GM18520 (cell line): ENCODE measurements around the gene SVIL.
"Not testable (repeated sequence)": the region's sequence is repeated elsewhere in the genome, so short reads cannot be mapped to it uniquely, and the experiment has no call there.

Experiments used
- ATAC-seq: cut with Tn5 transposase; IDR thresholded peaks from one replicate; pipeline ENCODE4 v1.9.1; 2021; ENCODE audit not compliant: unreplicated experiment

Gene SVIL

DNA sequence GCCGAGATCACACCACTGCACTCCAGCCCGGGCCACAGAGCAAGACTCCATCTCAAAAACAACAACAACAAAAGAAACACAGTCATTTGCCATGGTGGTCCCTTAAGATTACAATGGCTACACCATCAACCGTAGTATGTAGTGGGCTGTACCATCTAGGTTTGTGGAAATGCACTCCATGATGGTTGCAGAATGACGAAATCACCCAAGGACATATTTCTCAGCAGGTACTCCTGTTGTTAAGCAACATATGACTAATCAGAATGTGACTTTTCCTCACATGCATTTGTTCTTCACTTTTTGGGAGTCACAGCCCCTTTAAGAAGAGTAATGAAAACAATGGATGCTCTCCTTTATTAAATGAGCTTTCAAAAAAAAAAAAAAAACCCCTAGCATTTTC, 11.0 kb downstream of the SVIL start:
- ATAC-seq: no peak

DNA sequence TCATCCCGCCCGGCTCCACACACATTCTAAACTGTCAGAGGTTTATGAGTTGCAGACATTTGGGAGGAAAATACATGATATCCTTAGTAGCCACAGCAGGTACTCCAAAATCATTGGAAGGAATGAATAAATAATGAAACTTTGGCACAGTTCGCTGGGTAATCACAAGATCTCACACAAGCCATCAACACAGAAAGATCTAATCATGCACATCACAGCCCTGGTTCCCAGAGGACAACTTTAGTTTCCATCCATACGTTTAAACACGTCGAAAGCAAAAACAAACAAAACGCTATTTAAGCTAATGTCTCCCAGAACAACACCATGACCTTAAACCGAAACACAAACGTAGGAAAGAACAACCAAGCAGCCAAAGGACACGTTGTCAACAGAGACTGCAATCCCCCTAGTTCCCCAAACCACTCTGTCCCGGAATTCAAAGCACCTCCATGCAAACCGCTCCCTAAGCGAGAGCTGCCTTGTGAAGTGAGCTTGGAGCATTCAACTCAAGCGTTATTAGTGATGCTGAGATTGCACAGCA, 12.3 kb downstream of the SVIL start:
- ATAC-seq: no peak

DNA sequence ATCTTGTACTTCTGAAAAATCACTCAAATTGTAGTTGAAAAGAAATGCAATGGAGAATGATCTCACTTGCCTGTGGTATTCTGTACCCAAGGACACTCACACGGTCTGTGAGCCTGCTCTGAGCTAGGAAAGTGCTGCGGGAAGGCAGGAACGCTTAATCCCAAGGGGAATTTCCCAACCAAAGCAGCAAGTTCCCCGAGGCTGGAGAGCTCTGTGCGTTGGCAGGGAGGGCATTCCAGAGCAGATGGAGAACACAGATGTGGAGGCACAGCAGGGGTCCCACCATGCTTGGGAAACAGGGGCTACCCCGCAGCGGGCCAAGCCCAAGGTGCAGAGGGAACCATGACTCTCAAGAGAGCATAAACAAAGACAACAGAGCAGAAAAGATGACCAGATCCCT, 13.6 kb downstream of the SVIL start:
- ATAC-seq: no peak

DNA sequence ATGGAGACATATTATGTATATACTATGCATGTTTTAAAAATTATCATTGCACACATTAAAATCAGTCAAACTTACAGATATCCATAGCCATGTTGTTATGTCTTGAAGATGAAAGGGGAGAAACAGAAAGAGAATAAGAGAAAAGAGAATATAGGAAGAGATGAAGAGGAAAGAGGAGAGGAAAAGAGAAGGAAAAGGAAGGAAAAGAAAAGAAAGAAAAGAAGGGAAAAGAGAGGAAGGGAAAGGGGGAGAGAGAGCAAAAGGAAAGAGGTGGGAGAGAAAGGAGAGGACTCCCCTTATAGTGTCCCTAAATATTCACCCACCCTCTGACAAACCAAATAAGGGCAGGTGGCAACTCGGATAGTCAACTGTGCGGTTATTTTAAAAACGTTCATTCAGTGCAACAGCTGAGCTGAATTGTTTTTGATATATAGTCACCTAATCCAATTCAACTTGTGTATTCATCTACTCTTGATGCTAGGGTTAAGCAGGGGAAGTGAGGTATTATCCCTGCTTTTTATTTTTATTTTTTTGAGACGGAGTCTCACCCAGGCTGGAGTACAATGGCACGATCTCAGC, 14.6 kb downstream of the SVIL start:
- no peak for ATAC-seq

DNA sequence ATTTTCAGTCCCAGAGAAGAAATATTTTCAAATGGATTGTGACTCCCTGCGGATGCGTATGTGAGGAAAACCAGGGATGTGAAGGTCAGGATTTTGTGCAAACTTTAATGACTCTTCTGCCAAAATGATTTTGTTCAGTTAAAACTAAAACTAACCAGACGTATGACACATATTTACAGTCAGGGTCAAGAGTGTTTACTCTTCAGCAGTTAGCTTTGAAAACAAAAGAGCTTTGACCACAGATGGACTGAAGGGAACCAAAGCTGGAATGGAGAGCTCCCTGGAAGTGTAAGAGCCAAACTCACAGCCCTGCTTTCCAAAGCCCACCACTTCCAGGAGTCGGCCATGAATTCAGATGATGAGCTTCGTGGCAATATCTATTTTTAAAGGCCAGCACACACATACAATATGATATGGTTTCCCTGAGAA, 15.5 kb downstream of the SVIL start:
- ATAC-seq: no peak

DNA sequence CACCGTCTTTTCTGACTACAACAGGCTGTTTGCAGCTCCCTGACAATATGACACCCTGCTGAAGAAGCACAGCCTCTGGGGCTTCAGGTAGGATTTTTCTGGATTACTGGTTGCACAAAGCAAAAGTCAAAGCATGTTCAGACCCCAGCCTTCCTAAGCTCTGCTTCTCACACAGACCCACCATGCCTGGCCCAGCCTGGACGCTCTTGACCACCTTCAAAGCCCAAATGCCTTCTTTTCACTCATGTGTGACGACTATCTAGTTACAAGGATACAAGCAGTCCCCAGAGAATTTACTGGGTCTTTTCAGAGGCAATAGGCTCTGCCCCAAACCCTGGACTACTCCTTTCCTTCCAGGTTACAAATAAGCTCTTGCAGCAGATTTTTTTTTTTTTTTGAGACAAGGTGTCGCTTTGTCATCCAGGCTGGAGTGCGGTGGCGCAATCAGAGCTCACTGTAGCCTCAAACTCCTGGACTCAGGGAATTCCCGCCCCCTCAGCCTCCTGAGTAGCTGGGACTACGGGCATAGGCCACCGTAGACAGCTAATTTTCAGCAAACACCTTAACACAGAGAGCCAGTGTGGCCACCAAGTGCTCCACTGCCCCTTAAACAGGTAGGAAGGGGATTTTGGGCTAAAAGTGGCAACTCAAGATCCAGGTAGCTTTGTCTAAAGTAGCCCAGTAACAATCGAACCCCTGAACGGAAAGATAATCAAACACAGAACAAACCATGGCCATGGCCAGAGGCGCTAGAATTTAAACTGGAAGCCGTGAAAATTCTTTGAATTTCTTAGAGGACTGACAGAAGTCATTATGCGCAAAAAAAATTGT, 16.2 kb downstream of the SVIL start:
- ATAC-seq: no peak

DNA sequence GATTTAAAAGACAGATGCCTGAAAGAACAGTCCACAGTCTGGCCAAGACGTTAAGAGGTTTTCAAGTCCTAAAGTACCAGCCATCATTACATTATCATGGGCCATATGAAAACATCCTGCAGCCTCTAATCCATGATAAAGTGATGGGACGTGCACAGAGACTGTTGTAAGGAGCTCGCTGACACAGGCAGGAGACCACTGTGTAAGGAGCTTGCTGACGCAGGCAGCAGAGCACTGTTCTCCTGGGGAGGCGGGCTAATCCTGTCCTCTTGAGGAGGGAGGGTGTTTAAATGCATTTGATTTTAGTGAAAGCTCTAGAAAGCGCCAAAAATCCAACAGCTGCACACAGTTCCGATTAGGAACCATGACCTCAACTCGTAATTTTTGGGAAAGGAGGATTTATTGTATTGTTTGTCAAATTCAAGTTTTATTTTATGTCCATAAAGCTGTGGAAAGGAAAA, 16.9 kb downstream of the SVIL start:
- ATAC-seq: no peak

DNA sequence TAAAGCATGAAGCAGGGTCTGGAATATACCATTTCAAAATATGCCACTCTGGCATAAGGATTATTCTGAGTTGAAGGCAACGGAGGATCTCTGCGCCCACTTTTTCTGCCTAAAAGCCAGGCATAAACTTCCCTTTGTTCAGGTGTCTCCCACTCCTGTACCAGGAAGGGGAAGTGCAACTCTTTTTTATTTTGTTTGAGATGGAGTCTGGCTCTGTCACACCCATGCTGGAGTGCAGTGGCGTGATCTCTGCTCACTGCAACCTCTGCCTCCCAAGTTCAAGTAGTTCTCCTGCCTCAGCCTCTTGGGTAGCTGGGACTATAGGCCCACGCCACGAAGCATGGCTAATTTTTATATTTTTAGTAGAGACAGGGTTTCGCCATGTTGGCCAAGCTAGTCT, 18.2 kb downstream of the SVIL start:
- ATAC-seq: no peak

DNA sequence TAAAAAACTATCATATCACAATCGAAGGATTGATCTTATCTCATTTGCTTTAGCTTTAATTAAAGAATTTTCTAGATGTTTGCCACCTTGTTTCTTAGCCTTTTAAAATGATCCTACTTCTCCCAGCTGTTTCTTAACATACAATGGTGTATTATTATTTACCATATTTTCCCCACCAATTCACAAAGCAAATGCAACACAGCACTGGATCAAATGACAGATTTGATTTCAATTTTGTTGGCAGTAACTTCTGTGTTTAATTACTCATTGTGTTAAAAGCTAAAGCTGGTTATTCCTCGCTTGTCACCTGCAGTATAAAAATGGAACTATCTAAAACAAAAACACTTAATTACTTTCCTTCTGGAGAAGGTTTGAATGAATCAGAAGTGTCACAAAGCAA, 19.6 kb downstream of the SVIL start:
- ATAC-seq: no peak

DNA sequence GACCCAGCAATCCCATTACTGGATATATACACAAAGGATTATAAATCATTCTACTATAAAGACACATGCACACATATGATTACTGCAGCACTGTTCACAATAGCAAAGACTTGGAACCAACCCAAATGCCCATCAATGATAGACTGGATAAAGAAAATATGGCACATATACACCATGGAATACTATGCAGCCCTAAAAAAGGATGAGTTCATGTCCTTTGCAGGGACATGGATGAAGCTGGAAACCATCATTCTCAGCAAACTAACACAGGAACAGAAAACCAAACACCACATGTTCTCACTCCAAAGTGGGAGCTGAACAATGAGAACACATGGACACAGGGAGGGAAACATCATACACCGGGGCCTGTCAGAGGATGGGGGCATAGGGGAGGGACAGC, 20.5 kb downstream of the SVIL start:
- not testable (repeated sequence) for ATAC-seq

DNA sequence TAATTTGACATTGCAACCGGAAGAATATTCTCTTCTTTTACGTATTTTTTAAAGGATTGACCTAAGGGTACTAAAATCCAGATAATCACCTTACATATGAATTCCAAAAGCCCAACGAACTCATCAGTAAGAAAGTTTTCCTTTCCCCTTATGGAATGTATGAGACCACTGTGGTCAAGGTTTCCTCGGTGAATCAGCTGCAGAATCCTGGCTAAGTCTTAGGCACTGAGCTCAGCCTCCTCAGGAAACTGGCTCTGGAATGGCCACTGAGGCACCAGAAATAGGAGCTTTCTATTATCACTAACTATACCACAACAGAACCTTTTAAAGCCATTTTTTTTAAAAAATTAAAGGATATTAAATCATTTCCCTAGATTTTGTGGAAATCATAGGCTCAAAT, 21.0 kb downstream of the SVIL start:
- no peak for ATAC-seq

DNA sequence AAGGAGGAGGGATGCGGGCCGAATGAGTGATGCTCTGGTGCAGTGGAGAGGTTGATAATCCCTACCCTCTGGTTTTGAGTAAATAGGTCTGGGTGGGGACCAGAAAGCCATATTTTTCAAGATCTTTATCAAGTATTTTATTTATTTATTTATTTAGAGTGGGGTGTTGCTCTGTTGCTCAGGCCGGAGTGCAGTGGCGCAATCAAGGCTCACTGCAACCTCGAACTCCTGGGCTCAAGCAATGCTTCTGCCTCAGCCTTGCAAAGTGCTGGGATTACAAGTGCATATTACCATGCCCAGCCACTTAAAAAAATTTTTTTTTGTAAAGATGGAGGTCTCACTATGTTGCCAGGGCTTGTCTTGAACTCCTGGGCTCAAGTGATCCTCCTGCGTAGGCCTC, 21.6 kb downstream of the SVIL start:
- no peak for ATAC-seq

DNA sequence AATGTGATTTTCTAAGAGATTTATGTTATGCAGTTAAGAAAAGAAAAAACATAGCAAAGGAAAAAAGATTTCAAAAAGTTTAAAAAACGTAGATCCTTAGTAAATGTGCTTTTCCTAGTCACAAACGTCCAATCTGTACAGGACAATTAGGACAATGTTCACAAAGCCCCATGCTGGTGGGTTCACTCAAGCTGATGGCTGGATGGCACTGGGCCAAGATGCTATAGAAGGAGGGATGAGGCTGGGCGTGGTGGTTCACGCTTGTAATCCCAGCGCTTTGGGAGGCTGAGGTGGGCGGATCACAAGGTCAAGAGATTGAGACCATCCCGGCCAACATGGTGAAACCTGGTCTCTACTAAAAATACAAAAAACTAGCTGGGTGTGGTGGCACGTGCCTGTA, 22.1 kb downstream of the SVIL start:
- ATAC-seq: no peak

DNA sequence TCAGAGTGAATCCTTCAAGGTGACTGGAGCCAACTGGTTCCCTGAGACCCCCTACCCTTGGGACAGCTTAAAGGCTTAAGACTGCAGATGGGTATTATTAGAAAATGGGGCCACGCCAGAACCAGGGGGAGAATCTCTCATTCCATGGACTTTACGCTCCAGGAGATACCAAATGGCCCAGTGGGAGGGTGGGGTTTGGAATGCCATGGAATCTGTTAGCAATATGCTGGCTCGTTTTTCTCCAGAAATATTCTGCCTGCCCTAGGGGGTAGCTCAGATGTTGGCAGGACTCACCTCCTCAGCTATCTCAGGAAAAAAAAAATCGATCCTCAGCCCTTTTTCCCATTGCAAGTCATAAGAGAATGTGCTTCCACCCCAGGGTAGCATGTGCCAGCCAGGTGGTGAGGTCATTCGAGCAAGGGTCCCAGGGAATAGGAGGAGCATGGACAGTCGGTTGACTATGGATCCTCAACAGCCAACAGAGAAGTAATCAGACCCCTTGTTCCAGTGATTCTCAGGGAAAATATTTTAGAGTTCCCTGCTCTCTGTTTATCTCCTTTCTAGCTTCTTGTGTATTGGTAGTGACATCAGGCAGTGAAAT, 22.9 kb downstream of the SVIL start:
- ATAC-seq: no peak

DNA sequence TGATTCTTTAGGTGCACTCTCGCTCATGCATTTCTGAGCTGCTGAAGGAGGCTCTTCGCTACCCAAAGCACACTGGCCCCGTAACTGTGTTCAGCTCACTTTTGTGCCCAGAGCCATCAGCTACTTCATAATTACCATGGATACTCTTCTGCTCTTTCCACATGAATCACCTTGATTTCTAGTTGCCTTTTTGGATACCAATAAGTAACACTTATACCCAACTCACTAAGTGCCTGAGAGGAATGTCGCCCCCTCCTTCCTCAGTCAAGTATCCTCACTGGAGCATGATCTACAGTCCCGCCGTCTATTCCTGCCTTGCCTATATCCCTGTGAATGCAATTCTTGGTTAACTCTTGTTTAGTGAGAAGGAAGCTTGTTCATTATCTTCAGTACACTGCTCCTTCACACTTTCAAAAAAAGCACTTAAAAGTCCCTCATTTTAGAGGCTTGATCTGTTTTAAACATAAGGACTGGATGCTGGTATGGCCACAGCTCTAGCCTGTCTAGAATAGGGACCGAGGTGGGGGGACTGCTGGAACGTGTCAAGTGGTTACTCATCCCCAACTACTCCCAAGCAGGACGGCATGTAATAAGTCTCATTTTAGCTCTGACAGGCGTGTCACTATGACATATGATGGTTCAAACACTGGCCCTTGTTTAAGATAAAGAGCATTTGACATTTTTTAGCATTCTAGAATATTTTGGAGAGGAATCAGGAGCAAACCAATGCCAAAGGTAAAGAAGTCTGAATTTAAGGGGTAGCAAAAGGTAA, 23.7 kb downstream of the SVIL start:
- no peak for ATAC-seq

DNA sequence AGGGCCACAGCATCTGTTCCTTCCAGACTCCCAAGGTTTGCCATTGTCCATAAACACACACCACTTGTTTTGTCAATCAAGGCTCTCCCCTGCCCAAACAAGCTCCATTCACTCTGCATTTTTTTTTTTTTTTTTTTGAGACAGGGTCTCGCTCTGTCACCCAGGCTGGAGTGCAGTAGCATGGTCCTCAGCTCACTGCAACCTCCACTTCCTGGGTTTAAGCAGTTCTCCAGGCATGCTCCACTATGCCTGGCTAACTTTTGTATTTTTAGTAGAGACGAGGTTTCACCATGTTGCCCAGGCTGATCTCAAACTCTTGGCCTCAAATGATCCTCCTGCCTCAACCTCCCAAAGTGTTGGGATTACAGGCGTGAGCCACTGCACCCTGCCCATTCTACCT, 24.4 kb downstream of the SVIL start:
- ATAC-seq: not testable (repeated sequence)

DNA sequence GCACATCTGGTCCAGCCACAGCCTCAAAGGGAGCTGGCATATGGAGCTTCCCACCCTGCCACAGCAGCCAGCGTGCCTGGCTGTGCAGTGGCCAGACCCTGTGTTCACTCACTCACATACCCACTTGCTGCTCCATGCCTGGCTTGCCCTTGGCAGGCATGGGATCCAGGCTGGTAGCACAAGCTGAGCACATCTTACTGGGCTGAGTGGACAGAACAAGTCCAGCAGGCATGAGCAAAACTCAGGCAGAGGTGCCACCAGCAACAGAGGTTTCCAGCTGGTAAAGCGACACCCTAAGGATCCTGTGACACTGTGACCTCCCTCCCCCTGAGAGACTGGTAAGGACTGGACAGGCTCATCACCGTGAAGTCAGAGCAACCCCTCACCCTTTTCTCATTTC, 25.1 kb downstream of the SVIL start:
- ATAC-seq: no peak

DNA sequence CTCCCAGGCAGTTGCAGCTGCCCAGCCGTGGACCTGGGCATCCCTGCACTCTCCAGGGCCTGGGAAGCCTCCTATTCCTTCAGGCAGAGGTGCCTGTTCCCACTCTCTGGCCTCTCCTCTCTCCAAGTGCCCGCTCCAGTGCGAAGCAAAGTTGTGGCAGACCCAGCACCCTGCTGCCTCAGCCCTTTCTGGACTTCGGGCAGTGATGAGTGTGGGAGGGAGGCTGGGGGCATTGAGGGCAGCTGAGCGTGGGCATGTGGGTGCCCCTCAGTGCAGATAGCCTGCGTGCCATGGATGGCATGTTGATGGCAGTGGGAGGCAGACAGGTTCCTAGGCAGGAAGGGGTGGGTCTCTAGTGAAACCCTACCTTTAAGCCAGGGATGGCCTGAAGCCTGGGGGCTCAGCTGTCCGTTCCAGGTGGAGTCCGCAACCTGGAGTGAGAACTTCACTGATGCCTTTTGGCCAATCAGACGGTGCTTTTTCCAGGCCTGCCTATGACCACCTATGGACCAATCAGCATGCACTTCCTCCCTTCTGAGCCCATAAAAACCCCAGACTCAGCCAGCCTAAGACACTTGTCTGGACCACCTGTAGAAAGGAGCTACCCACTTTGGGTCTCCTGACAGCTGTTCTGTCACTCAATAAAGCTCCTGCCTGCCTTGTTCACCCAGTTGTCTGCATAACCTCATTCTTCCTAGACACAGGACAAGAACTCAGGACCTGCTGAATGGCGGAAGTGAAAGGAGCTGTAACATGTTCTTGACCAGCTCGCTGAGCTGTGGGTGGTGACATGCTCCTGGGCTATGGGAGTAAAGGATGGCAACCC, 26.1 kb downstream of the SVIL start:
- no peak for ATAC-seq

DNA sequence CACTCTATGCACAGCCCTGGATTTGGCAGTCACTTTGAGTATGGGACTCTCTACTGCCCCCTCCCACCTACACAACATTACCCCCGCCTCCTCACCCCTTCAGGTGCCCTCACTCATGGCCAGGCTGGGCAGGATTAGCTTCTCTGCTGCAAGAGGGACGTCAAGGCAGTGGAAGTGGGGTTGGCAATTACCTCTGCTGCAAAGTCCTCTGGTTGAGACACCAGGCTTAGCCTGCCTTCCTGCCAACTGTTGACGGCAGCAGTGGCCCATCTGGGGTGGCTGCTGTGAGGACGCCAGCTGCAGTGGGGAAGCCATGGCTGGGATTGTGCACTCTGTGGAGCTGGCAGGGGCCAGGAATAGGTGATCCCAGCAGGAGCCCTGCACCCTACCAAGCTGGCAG, 26.7 kb downstream of the SVIL start:
- ATAC-seq: no peak

DNA sequence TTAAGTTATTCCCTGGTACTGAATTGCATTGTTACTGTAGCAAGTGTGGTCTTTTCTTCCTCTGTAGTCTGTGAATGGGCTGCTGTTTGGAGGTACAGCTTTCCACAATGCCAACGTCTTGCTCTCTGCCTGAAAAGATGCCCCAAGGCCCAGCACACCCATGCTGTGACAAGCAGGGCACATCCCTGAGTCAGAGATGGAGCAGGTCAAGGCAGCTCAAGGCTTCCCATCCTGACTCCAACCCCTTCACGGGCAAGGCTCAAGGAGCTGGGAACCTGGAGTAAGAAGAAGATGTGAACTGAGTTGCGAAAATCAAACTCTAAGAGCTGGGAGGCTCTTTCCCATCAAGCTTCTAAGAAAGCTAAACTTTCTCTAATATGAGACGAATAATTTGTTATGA, 27.2 kb downstream of the SVIL start:
- no peak for ATAC-seq
